Colonic mucosa (tissue), 4 donors: ENCODE data around the gene CEP78. TPM values are rescaled to one million over a fixed set of nuclear protein-coding genes. Genes with fewer than 3 reads are reported as not detected.

Source experiments
- DNase-seq: peaks from one replicate; pipeline ENCODE4 v3.0.0-alpha.2; 2020
- H3K27ac ChIP-seq: fragments of 200-600 bp; one replicate; pipeline ENCODE4 v1.8.0; 2021
- H3K27me3 ChIP-seq: fragments of 200-600 bp; one replicate; pipeline ENCODE4 v1.8.0; 2021
- H3K36me3 ChIP-seq: fragments of 200-600 bp; one replicate; pipeline ENCODE4 v1.8.0; 2021
- H3K4me1 ChIP-seq: fragments of 200-600 bp; one replicate; pipeline ENCODE4 v1.8.0; 2021; ENCODE audit warnings: mild to moderate bottlenecking
- H3K4me3 ChIP-seq: fragments of 200-600 bp; one replicate; pipeline ENCODE4 v1.8.0; 2021
- H3K9ac ChIP-seq, 2 donors: one replicate each; pipeline ENCODE4 v1.7.0; 2013; ENCODE audit warnings: control low read depth in 2 of 2, low read depth in 2 of 2, low read length in 2 of 2
- H3K9me3 ChIP-seq: fragments of 200-600 bp; one replicate; pipeline ENCODE4 v1.8.0; 2021
- CTCF ChIP-seq: fragments of 200-600 bp; IDR thresholded peaks from one replicate; pipeline ENCODE4 v1.8.0; 2022; ENCODE audit warnings: antibody characterized with exemption, mild to moderate bottlenecking
- intact Hi-C: fragments of 100-400 bp; cut with DNase I; formaldehyde crosslinking; loops from one replicate; pipeline ENCODE4 v1.14.1; 2022
- total RNA-seq, 2 donors: library from RNA; stranded (reverse); fragmentation: NEBNext Ultra II Directional in 1 of 2; extraction: Animal tissue kit (Norgen Biotek cat#: 25700) in 1 of 2; gene quantifications; one replicate each; pipeline ENCODE4 v1.2.1, GENCODE V29; 2021
- donor health status: healthy.
- donor health status: DM: no; HTN: no; CAD: no.
- donor health status: DM: no; HTN: no; CAD: no.

CEP78 gene
- total RNA-seq, 2 donors from 2014 or later: 10.6 to 42.5 TPM

GRCh38 chr9:78296893-78297671 is 61.2 kb downstream of the CEP78 start, which contains the start of gene PSAT1:
PSAT1 (plus strand) TSS chr9:78297125; CDS start chr9:78297211, 86 bp downstream.
- Histone ChIP-seq H3K9me3 (no peaks in the 10 kb centered on the region), H3K27ac (no peak within 1 kb of the TSS), H3K36me3 (no peaks in the 10 kb centered on the region), H3K27me3 (no peaks in the 10 kb centered on the region), H3K4me3 (peak within 1 kb of the TSS; percentile 68), H3K4me1 (peaks cover 19% of the 10 kb centered on the region), H3K9ac (peak within 1 kb of the TSS; percentile 51 to 61)
- no peak for TF ChIP-seq CTCF
- intact Hi-C loops: no loop called here
- DNase-seq: peak; percentile 87

GRCh38 chr9:78297672-78297961 is 61.7 kb downstream of the CEP78 start:
- intact Hi-C loops: no loop called here
- Histone ChIP-seq H3K27me3 (no peaks in the 10 kb centered on the region), H3K27ac (no peak overlapping the region), H3K4me3 (peak overlapping the region; percentile 68), H3K9me3 (no peaks in the 10 kb centered on the region), H3K4me1 (peaks cover 19% of the 10 kb centered on the region), H3K9ac (peak overlapping the region in 1 of 2 donors; percentile 1), H3K36me3 (no peaks in the 10 kb centered on the region)
- TF ChIP-seq CTCF: no peak
- DNase-seq: no peak

- Histone ChIP-seq H3K27ac (no peak overlapping the region), H3K27me3 (no peaks in the 10 kb centered on the region), H3K9me3 (no peaks in the 10 kb centered on the region), H3K4me1 (peaks cover 19% of the 10 kb centered on the region), H3K4me3 (peak overlapping the region; percentile 68), H3K36me3 (no peaks in the 10 kb centered on the region), H3K9ac (peak overlapping the region in 1 of 2 donors; percentile 35)
- intact Hi-C loops: no loop called here
- TF ChIP-seq CTCF: no peak
- no peak for DNase-seq
Measured at GRCh38 chr9:78298046-78298765, 62.3 kb downstream of the CEP78 start.

GRCh38 chr9:78300209-78300608 is 64.3 kb downstream of the CEP78 start:
- no peak for TF ChIP-seq CTCF
- H3K9me3 ChIP-seq: no peaks in the 10 kb centered on the region
- DNase-seq: no peak
- no peaks in the 10 kb centered on the region for H3K36me3 ChIP-seq
- H3K4me3 ChIP-seq: no peak overlapping the region
- intact Hi-C loops: no loop called here
- H3K27ac ChIP-seq: no peak overlapping the region
- peaks cover 19% of the 10 kb centered on the region for H3K4me1 ChIP-seq
- no peaks in the 10 kb centered on the region for H3K27me3 ChIP-seq
- H3K9ac ChIP-seq: no peak overlapping the region

- intact Hi-C loops: no loop called here
- no peaks in the 10 kb centered on the region for H3K27me3 ChIP-seq
- no peak overlapping the region for H3K9ac ChIP-seq
- no peak for TF ChIP-seq CTCF
- no peak for DNase-seq
- H3K9me3 ChIP-seq: no peaks in the 10 kb centered on the region
- peaks cover 13% of the 10 kb centered on the region for H3K4me1 ChIP-seq
- no peaks in the 10 kb centered on the region for H3K36me3 ChIP-seq
- H3K27ac ChIP-seq: no peak overlapping the region
- H3K4me3 ChIP-seq: no peak overlapping the region
Measured at GRCh38 chr9:78301466-78301865, 65.6 kb downstream of the CEP78 start.
